Measurements from ENCODE around the gene SLC35F3.
A peak's percentile ranks its signal among the peaks of the same experiment; 100 is the strongest.

DNA sequence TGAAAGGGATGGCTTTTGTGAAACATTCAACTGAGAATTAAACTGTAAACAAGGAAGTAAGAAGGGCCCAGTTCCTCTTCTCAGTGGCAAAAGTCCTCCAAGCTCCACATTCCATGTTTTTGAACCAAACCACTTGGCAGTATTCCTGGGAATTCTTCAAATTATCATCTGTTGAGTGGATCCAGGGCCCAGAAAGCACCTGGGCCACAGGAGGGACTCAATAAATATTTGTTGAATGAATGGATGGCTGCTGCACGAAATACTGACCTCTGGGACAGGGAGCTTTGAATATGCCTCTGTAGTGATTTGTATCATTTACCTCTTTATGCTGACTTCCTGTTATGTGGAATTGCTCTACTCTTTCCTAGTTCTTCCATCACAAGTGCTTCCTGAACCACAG lies 4.7 kb downstream of the SLC35F3 start:
- TF ChIP-seq POLR2AphosphoS5 (IDR thresholded peaks at IDR 0.05; ENCODE audit: low read depth, low read length) (peak; percentile 87), SIN3A (IDR thresholded peaks at IDR 0.05; ENCODE audit: borderline replicate concordance, insufficient read depth, low read depth, low read length) (no peak)
- TF ChIP-seq, protein P1, sequence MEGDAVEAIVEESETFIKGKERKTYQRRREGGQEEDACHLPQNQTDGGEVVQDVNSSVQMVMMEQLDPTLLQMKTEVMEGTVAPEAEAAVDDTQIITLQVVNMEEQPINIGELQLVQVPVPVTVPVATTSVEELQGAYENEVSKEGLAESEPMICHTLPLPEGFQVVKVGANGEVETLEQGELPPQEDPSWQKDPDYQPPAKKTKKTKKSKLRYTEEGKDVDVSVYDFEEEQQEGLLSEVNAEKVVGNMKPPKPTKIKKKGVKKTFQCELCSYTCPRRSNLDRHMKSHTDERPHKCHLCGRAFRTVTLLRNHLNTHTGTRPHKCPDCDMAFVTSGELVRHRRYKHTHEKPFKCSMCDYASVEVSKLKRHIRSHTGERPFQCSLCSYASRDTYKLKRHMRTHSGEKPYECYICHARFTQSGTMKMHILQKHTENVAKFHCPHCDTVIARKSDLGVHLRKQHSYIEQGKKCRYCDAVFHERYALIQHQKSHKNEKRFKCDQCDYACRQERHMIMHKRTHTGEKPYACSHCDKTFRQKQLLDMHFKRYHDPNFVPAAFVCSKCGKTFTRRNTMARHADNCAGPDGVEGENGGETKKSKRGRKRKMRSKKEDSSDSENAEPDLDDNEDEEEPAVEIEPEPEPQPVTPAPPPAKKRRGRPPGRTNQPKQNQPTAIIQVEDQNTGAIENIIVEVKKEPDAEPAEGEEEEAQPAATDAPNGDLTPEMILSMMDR (IDR thresholded peaks at IDR 0.05): no peak
- TF ChIP-seq, protein P2, sequence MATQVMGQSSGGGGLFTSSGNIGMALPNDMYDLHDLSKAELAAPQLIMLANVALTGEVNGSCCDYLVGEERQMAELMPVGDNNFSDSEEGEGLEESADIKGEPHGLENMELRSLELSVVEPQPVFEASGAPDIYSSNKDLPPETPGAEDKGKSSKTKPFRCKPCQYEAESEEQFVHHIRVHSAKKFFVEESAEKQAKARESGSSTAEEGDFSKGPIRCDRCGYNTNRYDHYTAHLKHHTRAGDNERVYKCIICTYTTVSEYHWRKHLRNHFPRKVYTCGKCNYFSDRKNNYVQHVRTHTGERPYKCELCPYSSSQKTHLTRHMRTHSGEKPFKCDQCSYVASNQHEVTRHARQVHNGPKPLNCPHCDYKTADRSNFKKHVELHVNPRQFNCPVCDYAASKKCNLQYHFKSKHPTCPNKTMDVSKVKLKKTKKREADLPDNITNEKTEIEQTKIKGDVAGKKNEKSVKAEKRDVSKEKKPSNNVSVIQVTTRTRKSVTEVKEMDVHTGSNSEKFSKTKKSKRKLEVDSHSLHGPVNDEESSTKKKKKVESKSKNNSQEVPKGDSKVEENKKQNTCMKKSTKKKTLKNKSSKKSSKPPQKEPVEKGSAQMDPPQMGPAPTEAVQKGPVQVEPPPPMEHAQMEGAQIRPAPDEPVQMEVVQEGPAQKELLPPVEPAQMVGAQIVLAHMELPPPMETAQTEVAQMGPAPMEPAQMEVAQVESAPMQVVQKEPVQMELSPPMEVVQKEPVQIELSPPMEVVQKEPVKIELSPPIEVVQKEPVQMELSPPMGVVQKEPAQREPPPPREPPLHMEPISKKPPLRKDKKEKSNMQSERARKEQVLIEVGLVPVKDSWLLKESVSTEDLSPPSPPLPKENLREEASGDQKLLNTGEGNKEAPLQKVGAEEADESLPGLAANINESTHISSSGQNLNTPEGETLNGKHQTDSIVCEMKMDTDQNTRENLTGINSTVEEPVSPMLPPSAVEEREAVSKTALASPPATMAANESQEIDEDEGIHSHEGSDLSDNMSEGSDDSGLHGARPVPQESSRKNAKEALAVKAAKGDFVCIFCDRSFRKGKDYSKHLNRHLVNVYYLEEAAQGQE (IDR thresholded peaks at IDR 0.05; ENCODE audit: insufficient read depth in 1 of 2, low read depth in 2 of 2, low read length in 1 of 2): 0 out of 4 replicates have a peak, but pooled peaks of 1 of the 2 experiments have one; percentile 29
